HepG2 (cell line): Measurements from ENCODE around the gene BGN. TPM values are rescaled to one million over a fixed set of nuclear protein-coding genes. Genes with fewer than 3 reads are reported as not detected.

Experiments
- HNF1B ChIP-seq: sonication (generic); formaldehyde crosslinking; IDR thresholded peaks from 2 replicates; pipeline ENCODE4 v1.5.1; 2020; ENCODE audit warnings: mild to moderate bottlenecking, moderate library complexity, missing genetic modification reagents
- KDM5A ChIP-seq: fragments of 200-600 bp; sonication (generic); IDR thresholded peaks from 2 replicates; pipeline ENCODE4 v1.7.0; 2018; ENCODE audit warnings: antibody characterized with exemption, mild to moderate bottlenecking, low read length, borderline replicate concordance
- KMT2A ChIP-seq: sonication (generic); formaldehyde crosslinking; IDR thresholded peaks from 2 replicates; pipeline ENCODE4 v1.4.0; 2020; ENCODE audit warnings: missing genetic modification reagents
- NR0B2 ChIP-seq: sonication (generic); formaldehyde crosslinking; IDR thresholded peaks from 2 replicates; pipeline ENCODE4 v1.4.0; 2020; ENCODE audit warnings: mild to moderate bottlenecking, missing genetic modification reagents
- PHF5A ChIP-seq: IDR thresholded peaks from one replicate; pipeline ENCODE4 v1.6.1; 2018; ENCODE audit warnings: low read depth, missing genetic modification reagents; ENCODE audit not compliant: unreplicated experiment
- PITX1 ChIP-seq: sonication (generic); formaldehyde crosslinking; IDR thresholded peaks from 2 replicates; pipeline ENCODE4 v1.5.1; 2020; ENCODE audit warnings: mild to moderate bottlenecking, missing genetic modification reagents
- SOX6 ChIP-seq, 2 experiments: fragments of 450-650 bp in 1 of 2; sonication (generic) in 1 of 2; formaldehyde crosslinking in 1 of 2; IDR thresholded peaks; 2 replicates each; pipeline versions ENCODE4 v1.4.0 to v1.6.1; 2017 to 2020; ENCODE audit warnings: antibody characterized with exemption in 1 of 2, mild to moderate bottlenecking in 1 of 2, missing genetic modification reagents in 1 of 2
- ZBTB43 ChIP-seq: sonication (generic); formaldehyde crosslinking; conservative IDR thresholded peaks from 2 replicates; pipeline ENCODE4 v1.4.0; 2020; ENCODE audit warnings: missing genetic modification reagents
- ZFYVE20 ChIP-seq: sonication (generic); formaldehyde crosslinking; IDR thresholded peaks from 2 replicates; pipeline ENCODE4 v1.8.0; 2023; ENCODE audit warnings: low read depth, mild to moderate bottlenecking, moderate library complexity, missing genetic modification reagents, borderline replicate concordance
- ZNF616 ChIP-seq: sonication (generic); formaldehyde crosslinking; IDR thresholded peaks from 2 replicates; pipeline ENCODE4 v1.5.0; 2020; ENCODE audit warnings: low read depth, mild to moderate bottlenecking, missing genetic modification reagents
- polyA plus RNA-seq, 8 experiments: library from polyadenylated mRNA; depleted of rRNA in 3 of 8; stranded (reverse) in 7 of 8; unstranded in 1 of 8; fragments of >200 nt; fragmentation: Illumina TruSeq in 4 of 8; extraction: Trizol in 4 of 8; gene quantifications; 2 replicates each; pipeline versions ENCODE4 v1.2.1 to v1.2.3, GENCODE V29; 2011 to 2016; ENCODE audit warnings: low read depth in 4 of 8, missing spikeins in 1 of 8, mixed read lengths in 1 of 8; ENCODE audit not compliant: insufficient read depth in 1 of 8
- total RNA-seq, 5 experiments: library from RNA; depleted of rRNA; stranded (reverse); fragments of >200 nt; fragmentation: Illumina TruSeq; extraction: Trizol; gene quantifications; 2 replicates each; pipeline ENCODE4 v1.2.3, GENCODE V29; 2016; ENCODE audit warnings: low read depth in 1 of 5
- TF ChIP-seq, protein P1 (sequence below), 2 experiments: sonication (generic) in 1 of 2; formaldehyde crosslinking in 1 of 2; IDR thresholded peaks; 2 replicates each; pipeline versions ENCODE4 v1.5.1 to v1.6.1; 2011 to 2020; ENCODE audit warnings: borderline replicate concordance in 1 of 2, low read depth in 1 of 2, low read length in 1 of 2, mild to moderate bottlenecking in 1 of 2, missing genetic modification reagents in 1 of 2, moderate library complexity in 1 of 2
- TF ChIP-seq, protein P2 (sequence below): IDR thresholded peaks from 2 replicates; pipeline ENCODE4 v1.6.1; 2012; ENCODE audit warnings: low read length, improper control_type of control experiment
- TF ChIP-seq, protein P3 (sequence below): sonication (generic); formaldehyde crosslinking; IDR thresholded peaks from 2 replicates; pipeline ENCODE4 v1.5.0; 2020; ENCODE audit warnings: mild to moderate bottlenecking, missing genetic modification reagents, borderline replicate concordance

Gene BGN
- total and polyA plus RNA-seq, 2 of the 13 experiments (the other 11 are each of a cell fraction or from before 2014, with no cell fraction given) = 0.18 to 0.63 TPM

DNA sequence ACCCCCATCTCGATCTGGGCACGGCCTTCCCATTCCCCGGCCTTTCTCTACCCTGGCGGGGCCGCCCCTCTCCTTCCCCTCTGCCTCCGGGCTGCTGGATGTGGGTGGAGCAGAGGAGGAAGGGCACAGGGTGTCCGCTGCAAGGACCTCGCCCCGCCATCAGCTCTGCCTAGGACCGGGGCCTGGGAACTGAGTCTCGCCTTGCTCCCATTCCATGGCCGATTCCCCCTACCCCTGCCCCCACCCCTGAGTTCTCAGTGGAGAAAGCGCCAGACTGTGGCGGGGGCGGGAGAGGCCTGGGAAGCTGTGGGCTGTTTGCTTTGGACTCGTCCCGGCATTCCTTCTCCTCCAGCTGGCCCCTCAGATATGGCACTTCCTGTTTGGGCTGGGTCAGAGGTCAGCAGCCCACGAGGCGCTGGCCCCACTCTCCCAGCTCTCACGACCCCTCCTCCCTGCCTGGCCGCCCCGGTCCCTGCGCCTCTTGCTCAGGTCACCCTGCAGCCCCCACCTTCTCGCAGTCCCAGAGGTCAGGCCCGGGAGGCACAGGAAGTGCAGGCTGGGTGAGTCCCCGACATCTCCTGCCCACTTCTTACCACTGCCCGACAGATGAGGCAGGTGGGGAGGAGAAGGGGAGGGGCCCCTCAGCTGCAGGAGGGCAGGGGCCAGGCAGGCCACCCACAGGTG is 6.4 kb upstream of the BGN start (continued):
- TF ChIP-seq NR0B2 (CRISPR knock-in tag) (no peak), PITX1 (CRISPR knock-in tag) (0 out of 2 replicates have a peak, but pooled peaks have one; percentile 7), ZNF616 (CRISPR knock-in tag) (no peak), KMT2A (CRISPR knock-in tag) (no peak), ZBTB43 (CRISPR knock-in tag) (no peak), HNF1B (peak; percentile 34; the same call in 1 of the 2 replicates), ZFYVE20 (CRISPR knock-in tag) (no peak), SOX6 (IDR thresholded peaks at IDR 0.05) (no peak), SOX6 (CRISPR knock-in tag; IDR thresholded peaks at IDR 0.05) (peak; percentile 35; the same call in 1 of the 2 replicates), KDM5A (no peak), PHF5A (no peak)
- TF ChIP-seq, protein P1, sequence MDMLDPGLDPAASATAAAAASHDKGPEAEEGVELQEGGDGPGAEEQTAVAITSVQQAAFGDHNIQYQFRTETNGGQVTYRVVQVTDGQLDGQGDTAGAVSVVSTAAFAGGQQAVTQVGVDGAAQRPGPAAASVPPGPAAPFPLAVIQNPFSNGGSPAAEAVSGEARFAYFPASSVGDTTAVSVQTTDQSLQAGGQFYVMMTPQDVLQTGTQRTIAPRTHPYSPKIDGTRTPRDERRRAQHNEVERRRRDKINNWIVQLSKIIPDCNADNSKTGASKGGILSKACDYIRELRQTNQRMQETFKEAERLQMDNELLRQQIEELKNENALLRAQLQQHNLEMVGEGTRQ (IDR thresholded peaks at IDR 0.05; ENCODE audit: low read depth, low read length) = no peak
- TF ChIP-seq, protein P1 (CRISPR knock-in tag; IDR thresholded peaks at IDR 0.05; ENCODE audit: borderline replicate concordance) = no peak
- TF ChIP-seq, protein P2, sequence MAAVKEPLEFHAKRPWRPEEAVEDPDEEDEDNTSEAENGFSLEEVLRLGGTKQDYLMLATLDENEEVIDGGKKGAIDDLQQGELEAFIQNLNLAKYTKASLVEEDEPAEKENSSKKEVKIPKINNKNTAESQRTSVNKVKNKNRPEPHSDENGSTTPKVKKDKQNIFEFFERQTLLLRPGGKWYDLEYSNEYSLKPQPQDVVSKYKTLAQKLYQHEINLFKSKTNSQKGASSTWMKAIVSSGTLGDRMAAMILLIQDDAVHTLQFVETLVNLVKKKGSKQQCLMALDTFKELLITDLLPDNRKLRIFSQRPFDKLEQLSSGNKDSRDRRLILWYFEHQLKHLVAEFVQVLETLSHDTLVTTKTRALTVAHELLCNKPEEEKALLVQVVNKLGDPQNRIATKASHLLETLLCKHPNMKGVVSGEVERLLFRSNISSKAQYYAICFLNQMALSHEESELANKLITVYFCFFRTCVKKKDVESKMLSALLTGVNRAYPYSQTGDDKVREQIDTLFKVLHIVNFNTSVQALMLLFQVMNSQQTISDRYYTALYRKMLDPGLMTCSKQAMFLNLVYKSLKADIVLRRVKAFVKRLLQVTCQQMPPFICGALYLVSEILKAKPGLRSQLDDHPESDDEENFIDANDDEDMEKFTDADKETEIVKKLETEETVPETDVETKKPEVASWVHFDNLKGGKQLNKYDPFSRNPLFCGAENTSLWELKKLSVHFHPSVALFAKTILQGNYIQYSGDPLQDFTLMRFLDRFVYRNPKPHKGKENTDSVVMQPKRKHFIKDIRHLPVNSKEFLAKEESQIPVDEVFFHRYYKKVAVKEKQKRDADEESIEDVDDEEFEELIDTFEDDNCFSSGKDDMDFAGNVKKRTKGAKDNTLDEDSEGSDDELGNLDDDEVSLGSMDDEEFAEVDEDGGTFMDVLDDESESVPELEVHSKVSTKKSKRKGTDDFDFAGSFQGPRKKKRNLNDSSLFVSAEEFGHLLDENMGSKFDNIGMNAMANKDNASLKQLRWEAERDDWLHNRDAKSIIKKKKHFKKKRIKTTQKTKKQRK = no peak
- TF ChIP-seq, protein P3, sequence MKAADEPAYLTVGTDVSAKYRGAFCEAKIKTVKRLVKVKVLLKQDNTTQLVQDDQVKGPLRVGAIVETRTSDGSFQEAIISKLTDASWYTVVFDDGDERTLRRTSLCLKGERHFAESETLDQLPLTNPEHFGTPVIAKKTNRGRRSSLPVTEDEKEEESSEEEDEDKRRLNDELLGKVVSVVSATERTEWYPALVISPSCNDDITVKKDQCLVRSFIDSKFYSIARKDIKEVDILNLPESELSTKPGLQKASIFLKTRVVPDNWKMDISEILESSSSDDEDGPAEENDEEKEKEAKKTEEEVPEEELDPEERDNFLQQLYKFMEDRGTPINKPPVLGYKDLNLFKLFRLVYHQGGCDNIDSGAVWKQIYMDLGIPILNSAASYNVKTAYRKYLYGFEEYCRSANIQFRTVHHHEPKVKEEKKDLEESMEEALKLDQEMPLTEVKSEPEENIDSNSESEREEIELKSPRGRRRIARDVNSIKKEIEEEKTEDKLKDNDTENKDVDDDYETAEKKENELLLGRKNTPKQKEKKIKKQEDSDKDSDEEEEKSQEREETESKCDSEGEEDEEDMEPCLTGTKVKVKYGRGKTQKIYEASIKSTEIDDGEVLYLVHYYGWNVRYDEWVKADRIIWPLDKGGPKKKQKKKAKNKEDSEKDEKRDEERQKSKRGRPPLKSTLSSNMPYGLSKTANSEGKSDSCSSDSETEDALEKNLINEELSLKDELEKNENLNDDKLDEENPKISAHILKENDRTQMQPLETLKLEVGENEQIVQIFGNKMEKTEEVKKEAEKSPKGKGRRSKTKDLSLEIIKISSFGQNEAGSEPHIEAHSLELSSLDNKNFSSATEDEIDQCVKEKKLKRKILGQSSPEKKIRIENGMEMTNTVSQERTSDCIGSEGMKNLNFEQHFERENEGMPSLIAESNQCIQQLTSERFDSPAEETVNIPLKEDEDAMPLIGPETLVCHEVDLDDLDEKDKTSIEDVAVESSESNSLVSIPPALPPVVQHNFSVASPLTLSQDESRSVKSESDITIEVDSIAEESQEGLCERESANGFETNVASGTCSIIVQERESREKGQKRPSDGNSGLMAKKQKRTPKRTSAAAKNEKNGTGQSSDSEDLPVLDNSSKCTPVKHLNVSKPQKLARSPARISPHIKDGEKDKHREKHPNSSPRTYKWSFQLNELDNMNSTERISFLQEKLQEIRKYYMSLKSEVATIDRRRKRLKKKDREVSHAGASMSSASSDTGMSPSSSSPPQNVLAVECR (CRISPR knock-in tag) = peak; percentile 56; the same call in 1 of the 2 replicates
